Right lobe of liver (tissue), 6 donors: Measurements from ENCODE around the gene CHN1. TPM values are rescaled to one million over a fixed set of nuclear protein-coding genes. Genes with fewer than 3 reads are reported as not detected.
A peak's percentile ranks its signal among the peaks of the same experiment; 100 is the strongest.

Experiments
- ATAC-seq, 4 donors: fragments of 200-7000 bp; cut with Tn5 transposase; one replicate each; pipeline ENCODE4 v1.9.1; 2020; ENCODE audit warnings: mild to moderate bottlenecking in 4 of 4, moderate library complexity in 4 of 4
- DNase-seq, 3 donors: peaks; one replicate each; pipeline ENCODE4 v3.0.0-alpha.2; 2020
- H3K27ac ChIP-seq, 3 donors: fragments of 200-600 bp; one replicate each; pipeline ENCODE4 v1.8.0; 2022
- H3K27me3 ChIP-seq, 2 donors: fragments of 200-600 bp; one replicate each; pipeline ENCODE4 v1.8.0; 2022
- H3K36me3 ChIP-seq, 4 donors: fragments of 200-600 bp; sonication (generic) in 1 of 4; one replicate each; pipeline versions ENCODE4 v1.5.1 to v1.8.0; 2017 to 2022; ENCODE audit warnings: control low read depth in 1 of 4
- H3K4me1 ChIP-seq, 4 donors: fragments of 200-600 bp; sonication (generic) in 1 of 4; one replicate each; pipeline versions ENCODE4 v1.5.1 to v1.8.0; 2017 to 2022; ENCODE audit warnings: control low read depth in 1 of 4
- H3K4me3 ChIP-seq, 3 donors: fragments of 200-600 bp; one replicate each; pipeline ENCODE4 v1.8.0; 2022
- H3K9me3 ChIP-seq, 4 donors: fragments of 200-600 bp; sonication (generic) in 1 of 4; one replicate each; pipeline versions ENCODE4 v1.5.1 to v1.8.0; 2017 to 2022; ENCODE audit warnings: control low read depth in 1 of 4
- POLR2A ChIP-seq: fragments of 450-650 bp; IDR thresholded peaks from one replicate; pipeline ENCODE4 v1.6.1; 2017; ENCODE audit warnings: antibody characterized with exemption, mild to moderate bottlenecking
- WGBS: methylation state at CpG from one replicate; pipeline ENCODE4 v1.1.6; 2018; ENCODE audit warnings: low coverage, low lambda C conversion rate; ENCODE audit not compliant: insufficient coverage; ENCODE audit errors: missing lambda C conversion rate; 5-methylcytosine and 5-hydroxymethylcytosine counted together
- intact Hi-C, 2 donors: fragments of 100-400 bp; cut with DNase I; formaldehyde crosslinking; loops; one replicate each; pipeline versions ENCODE4 v1.11.2 to v1.14.1; 2022
- total RNA-seq, 6 experiments: library from RNA; depleted of rRNA in 2 of 6; stranded (reverse); fragments of >200 nt in 2 of 6; fragmentation: NEBNext Ultra II Directional in 3 of 6; extraction: Animal tissue kit (Norgen Biotek cat#: 25700) in 3 of 6; gene quantifications; one replicate each; pipeline versions ENCODE4 v1.1.0 to v1.2.4, GENCODE V29; 2016 to 2023
- TF ChIP-seq, protein P1 (sequence below), 4 donors: fragments of 200-600 bp in 3 of 4; fragments of 450-650 bp in 1 of 4; IDR thresholded peaks; one replicate each; pipeline versions ENCODE4 v1.5.1 to v1.8.0; 2016 to 2022; ENCODE audit warnings: antibody characterized with exemption in 4 of 4, mild to moderate bottlenecking in 2 of 4
- donor health status: DM: no; HTN: yes; CAD: no.
- donor health status: DM: no; HTN: no; CAD: no.
- donor health status: DM: no; HTN: no; CAD: no.
- donor health status: DM: no; HTN: yes; CAD: no.
- donor health status: DM: no; HTN: yes; CAD: no.

CHN1 gene
- total RNA-seq, 6 experiments from 2014 or later, result 1.0 to 2.8 (median 1.4) TPM

DNA sequence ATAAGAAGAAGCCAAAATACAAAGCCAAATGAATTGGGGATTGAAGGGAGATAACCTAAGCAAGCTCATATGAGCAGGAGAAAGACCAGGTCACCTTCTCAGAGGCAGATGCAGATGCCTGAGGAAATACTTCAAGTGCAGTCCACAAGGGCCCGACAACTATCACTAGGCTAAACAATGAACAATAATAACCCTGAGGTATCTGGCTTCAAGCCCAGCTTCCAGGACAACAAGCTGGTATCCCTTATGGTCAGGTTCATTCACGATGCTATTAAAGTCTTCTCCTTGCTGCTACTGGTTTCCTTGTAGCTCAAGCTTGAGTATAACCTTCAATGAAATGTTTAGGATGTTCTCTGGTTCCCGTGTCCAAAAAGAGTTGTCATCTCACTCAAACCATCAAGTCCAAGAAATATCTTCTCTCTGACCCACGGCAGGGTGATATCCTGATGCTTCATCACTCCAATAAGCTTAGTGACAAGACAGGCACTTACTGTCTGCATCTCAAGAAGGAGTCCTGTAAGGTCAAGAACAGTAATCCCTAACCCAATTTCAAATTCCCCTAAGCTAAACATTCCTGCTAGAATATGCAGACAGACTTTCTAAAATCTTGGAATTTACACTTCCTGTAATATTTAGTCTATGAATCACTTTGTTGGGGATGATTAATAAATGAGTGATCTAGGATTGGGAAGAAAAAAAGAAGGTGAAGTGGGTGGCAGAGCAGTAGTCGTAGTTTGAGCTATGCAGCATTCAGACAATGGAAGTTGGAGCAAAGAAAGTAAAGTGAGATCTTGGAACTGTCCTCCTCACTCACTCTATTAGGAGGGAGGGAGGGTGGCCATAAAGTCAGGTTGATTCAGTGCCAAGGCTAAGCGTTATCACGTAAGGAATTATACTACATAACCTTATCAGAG is 33.1 kb downstream of the CHN1 start:
- Histone ChIP-seq H3K4me3 (no peak overlapping the region), H3K27ac (no peak overlapping the region), H3K9me3 (no peaks in the 10 kb centered on the region), H3K4me1 (peaks cover 0 to 9% (median 4%) of the 10 kb centered on the region in 4 donors), H3K27me3 (no peaks in the 10 kb centered on the region), H3K36me3 (no peaks in the 10 kb centered on the region)
- ATAC-seq (peak in 1 of 4 donors; percentile 32), DNase-seq (no peak)
- 67% methylated on average over 6 of the region's 7 CpGs for WGBS
- intact Hi-C loops, result no loop called here
- TF ChIP-seq, protein P1, sequence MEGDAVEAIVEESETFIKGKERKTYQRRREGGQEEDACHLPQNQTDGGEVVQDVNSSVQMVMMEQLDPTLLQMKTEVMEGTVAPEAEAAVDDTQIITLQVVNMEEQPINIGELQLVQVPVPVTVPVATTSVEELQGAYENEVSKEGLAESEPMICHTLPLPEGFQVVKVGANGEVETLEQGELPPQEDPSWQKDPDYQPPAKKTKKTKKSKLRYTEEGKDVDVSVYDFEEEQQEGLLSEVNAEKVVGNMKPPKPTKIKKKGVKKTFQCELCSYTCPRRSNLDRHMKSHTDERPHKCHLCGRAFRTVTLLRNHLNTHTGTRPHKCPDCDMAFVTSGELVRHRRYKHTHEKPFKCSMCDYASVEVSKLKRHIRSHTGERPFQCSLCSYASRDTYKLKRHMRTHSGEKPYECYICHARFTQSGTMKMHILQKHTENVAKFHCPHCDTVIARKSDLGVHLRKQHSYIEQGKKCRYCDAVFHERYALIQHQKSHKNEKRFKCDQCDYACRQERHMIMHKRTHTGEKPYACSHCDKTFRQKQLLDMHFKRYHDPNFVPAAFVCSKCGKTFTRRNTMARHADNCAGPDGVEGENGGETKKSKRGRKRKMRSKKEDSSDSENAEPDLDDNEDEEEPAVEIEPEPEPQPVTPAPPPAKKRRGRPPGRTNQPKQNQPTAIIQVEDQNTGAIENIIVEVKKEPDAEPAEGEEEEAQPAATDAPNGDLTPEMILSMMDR (IDR thresholded peaks at IDR 0.05), result no peak
- no peak for TF ChIP-seq POLR2A

DNA sequence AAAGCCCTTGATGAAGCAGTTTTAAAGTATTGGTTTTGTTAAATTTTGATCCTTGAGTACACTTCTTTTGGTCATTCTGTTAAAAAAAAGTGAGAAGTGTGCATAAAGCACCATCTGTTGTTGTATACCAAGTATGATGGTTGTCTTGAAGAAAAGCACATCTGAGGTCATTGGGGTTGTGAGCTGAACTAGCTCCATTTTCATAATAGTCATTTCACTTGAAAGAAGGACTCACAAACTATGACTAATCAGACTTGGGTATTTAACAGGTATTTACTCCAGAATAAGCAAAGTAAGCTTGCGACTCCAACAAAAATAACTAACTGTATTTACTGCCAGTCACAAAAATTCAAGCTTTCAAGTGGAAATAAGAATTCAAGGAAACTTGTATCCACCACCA is 35.1 kb downstream of the CHN1 start:
- no peak for ATAC-seq
- Histone ChIP-seq H3K4me3 (no peak overlapping the region), H3K9me3 (no peaks in the 10 kb centered on the region), H3K4me1 (peaks cover 0 to 22% (median 8%) of the 10 kb centered on the region in 4 donors), H3K27me3 (no peaks in the 10 kb centered on the region), H3K36me3 (no peaks in the 10 kb centered on the region), H3K27ac (no peak overlapping the region)
- TF ChIP-seq, protein P1 (IDR thresholded peaks at IDR 0.05), result no peak
- no peak for TF ChIP-seq POLR2A
- intact Hi-C loops, result no loop called here
- DNase-seq, result no peak
- 92% methylated on average over 1 of the region's 1 CpG for WGBS

DNA sequence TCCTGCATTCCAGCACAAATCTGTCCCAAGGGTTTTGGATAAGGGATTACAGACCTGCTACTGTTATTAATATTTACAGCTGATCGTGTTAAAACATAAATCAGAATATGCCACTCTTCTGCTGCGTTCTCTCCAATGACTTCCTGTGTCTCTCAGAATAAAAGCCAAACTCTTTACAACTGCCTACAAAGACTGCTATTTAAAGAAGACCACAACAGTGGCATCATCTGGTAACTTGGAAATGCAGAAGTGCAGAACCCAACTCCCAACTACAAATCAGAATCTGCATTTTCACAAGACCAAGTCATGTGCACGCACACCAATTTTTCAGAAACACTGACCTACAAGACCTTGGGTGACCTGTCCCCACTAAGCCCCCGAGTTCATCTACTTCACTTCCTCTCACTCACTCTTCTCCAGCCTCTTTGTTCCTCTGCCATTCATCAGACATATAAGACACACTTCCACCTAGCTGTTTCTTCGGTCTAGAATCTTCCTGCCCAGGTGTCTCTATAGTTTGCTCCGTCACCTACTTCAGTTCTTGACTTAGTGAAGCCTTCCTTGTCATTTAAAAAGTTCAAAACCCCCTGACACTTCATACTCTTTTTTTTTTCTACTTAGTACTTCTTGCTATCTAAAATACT is 36.0 kb downstream of the CHN1 start:
- no peak overlapping the region for H3K4me3 ChIP-seq
- no peaks in the 10 kb centered on the region for H3K36me3 ChIP-seq
- DNase-seq, result no peak
- peaks cover 0 to 22% (median 8%) of the 10 kb centered on the region in 4 donors for H3K4me1 ChIP-seq
- WGBS, result 71% methylated on average over 6 of the region's 6 CpGs
- no peak overlapping the region for H3K27ac ChIP-seq
- intact Hi-C loops, result no loop called here
- H3K9me3 ChIP-seq, result no peaks in the 10 kb centered on the region
- TF ChIP-seq POLR2A, result no peak
- no peaks in the 10 kb centered on the region for H3K27me3 ChIP-seq
- ATAC-seq, result no peak

DNA sequence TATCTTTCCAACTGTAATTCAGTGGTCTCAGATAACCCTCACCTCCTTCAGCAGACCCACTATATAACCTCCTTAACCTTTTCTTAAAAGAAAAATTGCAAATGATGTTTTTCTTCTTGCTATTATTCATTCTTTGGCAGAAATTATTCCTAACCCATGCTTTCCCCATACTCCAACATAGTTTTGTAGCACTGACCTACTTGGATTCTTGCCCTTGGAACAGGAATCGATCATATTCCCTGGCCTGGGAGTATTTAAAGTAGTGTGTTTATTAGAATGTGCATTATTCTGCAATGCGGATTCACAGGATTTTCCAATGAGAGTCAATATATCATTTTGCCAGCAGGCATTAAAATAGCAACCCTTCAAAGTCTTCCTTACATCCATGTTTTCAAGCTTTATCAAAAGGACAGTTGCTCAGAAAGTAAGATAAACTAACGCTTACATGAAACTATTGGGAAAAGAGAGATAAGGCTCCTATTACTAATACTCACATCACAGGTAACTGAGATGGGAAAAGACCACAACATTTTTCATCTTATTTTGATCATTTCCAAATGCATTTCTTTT is 37.4 kb downstream of the CHN1 start:
- Histone ChIP-seq H3K27me3 (no peaks in the 10 kb centered on the region), H3K9me3 (no peaks in the 10 kb centered on the region), H3K36me3 (no peaks in the 10 kb centered on the region), H3K27ac (no peak overlapping the region), H3K4me3 (no peak overlapping the region), H3K4me1 (peaks cover 0 to 22% (median 8%) of the 10 kb centered on the region in 4 donors)
- peak; percentile 81 to 90 (median 86) for ATAC-seq
- peak in 1 of 3 donors; percentile 50 for DNase-seq
- 24% methylated on average over 3 of the region's 3 CpGs for WGBS
- no peak for TF ChIP-seq POLR2A
- TF ChIP-seq, protein P1 (IDR thresholded peaks at IDR 0.05), result no peak
- intact Hi-C loops, result no loop called here
